ENCODE results near the gene CARD14.
"Not testable (repeated sequence)": the region's sequence is repeated elsewhere in the genome, so short reads cannot be mapped to it uniquely, and the experiment has no call there.

Gene CARD14

GRCh38 chr17:80151333-80151732 is 18.5 kb upstream of the CARD14 start:
- DNase-seq: no peak

- peak in 1 of 5 donors; percentile 29 for DNase-seq
Observed at GRCh38 chr17:80152081-80152702, 17.6 kb upstream of the CARD14 start.

- no peak for DNase-seq
Observed at GRCh38 chr17:80153004-80153403, 16.8 kb upstream of the CARD14 start.

GRCh38 chr17:80154166-80154565 is 15.7 kb upstream of the CARD14 start:
- no peak for DNase-seq

GRCh38 chr17:80155600-80155999 is 14.2 kb upstream of the CARD14 start:
- DNase-seq: not testable (repeated sequence)

GRCh38 chr17:80158846-80159245 is 11.0 kb upstream of the CARD14 start:
- DNase-seq: no peak

GRCh38 chr17:80160536-80160935 is 9.3 kb upstream of the CARD14 start:
- DNase-seq: no peak

- DNase-seq: no peak
Observed at GRCh38 chr17:80163336-80163735, 6.5 kb upstream of the CARD14 start.

GRCh38 chr17:80164185-80164584 is 5.6 kb upstream of the CARD14 start:
- no peak for DNase-seq

GRCh38 chr17:80166446-80166845 is 3.4 kb upstream of the CARD14 start:
- no peak for DNase-seq

GRCh38 chr17:80168371-80168770 is 1.5 kb upstream of the CARD14 start:
- no peak for DNase-seq

GRCh38 chr17:80169107-80169506 is 723 bp upstream of the CARD14 start:
- no peak for DNase-seq

GRCh38 chr17:80171681-80172080 is 1.9 kb downstream of the CARD14 start:
- no peak for DNase-seq

- no peak for DNase-seq
Observed at GRCh38 chr17:80173126-80173525, 3.3 kb downstream of the CARD14 start.

- DNase-seq: no peak
Observed at GRCh38 chr17:80173916-80174315, 4.1 kb downstream of the CARD14 start.

GRCh38 chr17:80176757-80177156 is 6.9 kb downstream of the CARD14 start:
- no peak for DNase-seq

GRCh38 chr17:80177986-80178595 is 8.3 kb downstream of the CARD14 start:
- no peak for DNase-seq

GRCh38 chr17:80180192-80180591 is 10.4 kb downstream of the CARD14 start:
- DNase-seq: no peak

GRCh38 chr17:80181431-80181830 is 11.6 kb downstream of the CARD14 start:
- DNase-seq: no peak

- no peak for DNase-seq
Observed at GRCh38 chr17:80182118-80182844, 12.5 kb downstream of the CARD14 start.

GRCh38 chr17:80182845-80183223 is 13.0 kb downstream of the CARD14 start:
- no peak for DNase-seq

GRCh38 chr17:80183581-80184422 is 14.0 kb downstream of the CARD14 start:
- no peak for DNase-seq

GRCh38 chr17:80184423-80184714 is 14.5 kb downstream of the CARD14 start:
- no peak for DNase-seq

- DNase-seq: no peak
Observed at GRCh38 chr17:80185968-80186367, 16.1 kb downstream of the CARD14 start.
